ENCODE measurements around the gene SNX27. TPM values are rescaled to one million over a fixed set of nuclear protein-coding genes. Genes with fewer than 3 reads are reported as not detected.
A peak's percentile ranks its signal among the peaks of the same experiment; 100 is the strongest.
"Not testable (repeated sequence)": the region's sequence is repeated elsewhere in the genome, so short reads cannot be mapped to it uniquely, and the experiment has no call there.

SNX27 gene
- total RNA-seq, 2 experiments from 2014 or later: 25.2 to 27.7 TPM

GRCh38 chr1:151615711-151616504 lies 4.1 kb downstream of the SNX27 start:
- peaks cover 11% of the 10 kb centered on the region for H3K36me3 Mint-ChIP-seq
- H3K4me1 Mint-ChIP-seq: peaks cover 51% of the 10 kb centered on the region
- no peak for DNase-seq
- H3K9me3 Mint-ChIP-seq: no peaks in the 10 kb centered on the region
- H3K27ac Mint-ChIP-seq: no peak overlapping the region
- H3K4me3 Mint-ChIP-seq: no peak overlapping the region
- no peaks in the 10 kb centered on the region for H3K27me3 Mint-ChIP-seq

DNA sequence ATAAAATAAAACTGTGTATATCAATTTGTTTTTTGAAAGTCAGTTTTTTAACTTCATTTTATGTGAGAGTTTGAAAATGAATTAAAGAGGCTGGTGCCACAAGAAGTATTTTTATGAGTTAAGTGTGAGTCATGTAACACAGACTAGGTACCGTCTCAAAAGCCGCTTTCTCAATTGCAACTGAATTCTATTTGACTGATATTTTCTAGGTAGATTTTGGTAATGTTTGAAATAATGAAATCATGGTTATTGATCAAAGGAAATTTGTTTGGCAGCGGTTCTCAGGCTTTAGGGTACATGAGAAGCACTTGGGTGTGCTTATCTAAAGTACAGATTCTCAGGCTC lies 4.6 kb downstream of the SNX27 start:
- H3K27ac Mint-ChIP-seq: no peak overlapping the region
- H3K27me3 Mint-ChIP-seq: no peaks in the 10 kb centered on the region
- peaks cover 52% of the 10 kb centered on the region for H3K4me1 Mint-ChIP-seq
- H3K9me3 Mint-ChIP-seq: no peaks in the 10 kb centered on the region
- H3K4me3 Mint-ChIP-seq: no peak overlapping the region
- DNase-seq: no peak
- peaks cover 11% of the 10 kb centered on the region for H3K36me3 Mint-ChIP-seq

GRCh38 chr1:151618003-151618402 lies 6.2 kb downstream of the SNX27 start:
- DNase-seq: no peak
- Mint-ChIP-seq H3K27ac (no peak overlapping the region), H3K4me1 (peaks cover 53% of the 10 kb centered on the region), H3K36me3 (peaks cover 7% of the 10 kb centered on the region), H3K27me3 (no peaks in the 10 kb centered on the region), H3K9me3 (no peaks in the 10 kb centered on the region), H3K4me3 (no peak overlapping the region)

- Mint-ChIP-seq H3K4me1 (peaks cover 48% of the 10 kb centered on the region), H3K27ac (no peak overlapping the region), H3K4me3 (no peak overlapping the region), H3K27me3 (no peaks in the 10 kb centered on the region), H3K36me3 (peaks cover 3% of the 10 kb centered on the region), H3K9me3 (no peaks in the 10 kb centered on the region)
- no peak for DNase-seq
Measured at GRCh38 chr1:151618470-151618869, 6.6 kb downstream of the SNX27 start.

DNA sequence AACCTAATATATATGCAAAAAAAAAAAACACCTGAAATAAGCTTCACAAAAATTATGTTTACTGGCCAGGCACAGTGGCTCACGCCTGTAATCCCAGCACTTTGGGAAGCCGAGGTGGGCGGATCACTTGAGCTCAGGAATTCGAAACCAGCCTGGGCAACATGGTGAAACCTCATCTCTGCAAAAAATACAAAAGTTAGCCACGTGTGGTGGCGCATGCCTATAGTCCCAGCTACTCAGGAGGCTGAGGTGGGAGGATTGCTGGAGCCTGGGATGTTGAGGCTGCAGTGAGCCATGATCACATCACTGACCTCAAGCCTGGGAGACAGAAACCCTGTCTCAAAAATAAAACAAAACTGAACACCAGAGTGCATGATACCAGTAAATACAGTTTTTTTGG lies 7.1 kb downstream of the SNX27 start:
- H3K4me3 Mint-ChIP-seq, H3K9me3 Mint-ChIP-seq, H3K27me3 Mint-ChIP-seq, H3K27ac Mint-ChIP-seq, H3K36me3 Mint-ChIP-seq, DNase-seq: not testable (repeated sequence)
- peaks cover 44% of the 10 kb centered on the region for H3K4me1 Mint-ChIP-seq

DNA sequence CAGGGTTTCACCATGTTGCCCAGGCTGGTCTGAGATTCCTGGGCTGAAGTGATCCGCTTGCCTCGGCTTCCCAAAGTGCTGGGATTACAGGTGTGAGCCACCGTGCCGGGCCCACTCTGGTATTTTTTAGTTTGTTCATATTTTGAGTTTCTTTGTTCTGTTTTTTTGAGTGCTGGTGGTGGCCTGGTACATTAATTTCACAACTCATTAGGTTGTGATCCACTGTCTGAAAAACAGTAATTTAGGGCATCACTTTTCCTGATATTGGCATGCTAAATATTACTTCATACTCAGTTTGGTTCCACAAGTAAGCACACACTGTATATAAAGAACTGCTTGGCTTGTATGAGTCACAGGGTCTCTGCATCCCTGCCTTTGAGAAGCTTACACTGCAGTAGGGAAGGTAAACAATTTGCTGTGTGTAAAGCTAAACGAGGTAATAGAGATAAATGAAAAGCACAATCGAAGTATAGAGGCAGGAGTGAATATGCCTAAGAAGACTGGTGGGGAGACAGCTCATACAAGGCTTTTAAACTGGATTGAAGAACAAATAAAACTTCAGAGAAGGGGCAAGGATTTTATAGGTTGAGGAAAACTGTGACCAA lies 7.7 kb downstream of the SNX27 start:
- Mint-ChIP-seq H3K27ac (no peak overlapping the region), H3K4me3 (no peak overlapping the region), H3K9me3 (no peaks in the 10 kb centered on the region), H3K27me3 (no peaks in the 10 kb centered on the region), H3K36me3 (peaks cover 1% of the 10 kb centered on the region), H3K4me1 (peaks cover 40% of the 10 kb centered on the region)
- DNase-seq: no peak

DNA sequence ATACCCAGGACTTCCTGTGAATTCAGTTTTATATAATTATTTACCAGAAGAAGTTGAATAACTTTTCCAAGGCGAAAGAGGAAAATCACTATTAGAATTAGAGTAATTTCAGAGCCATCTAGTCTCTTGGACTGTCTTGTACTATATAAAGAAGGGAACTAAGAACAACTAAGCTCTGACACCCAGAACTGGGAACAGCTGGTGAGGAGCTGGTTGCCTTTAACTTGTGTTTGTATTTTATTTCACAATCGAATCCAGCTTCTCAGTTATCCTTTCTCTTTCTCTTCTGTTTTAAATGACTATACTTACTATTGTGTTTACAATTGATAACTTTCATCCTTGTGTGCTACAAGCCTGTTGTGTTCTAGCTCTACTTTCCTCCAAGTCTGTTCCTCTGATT lies 8.4 kb downstream of the SNX27 start:
- Mint-ChIP-seq H3K4me1 (peaks cover 37% of the 10 kb centered on the region), H3K36me3 (peaks cover 1% of the 10 kb centered on the region), H3K4me3 (no peak overlapping the region), H3K27ac (no peak overlapping the region), H3K9me3 (no peaks in the 10 kb centered on the region), H3K27me3 (no peaks in the 10 kb centered on the region)
- no peak for DNase-seq

DNA sequence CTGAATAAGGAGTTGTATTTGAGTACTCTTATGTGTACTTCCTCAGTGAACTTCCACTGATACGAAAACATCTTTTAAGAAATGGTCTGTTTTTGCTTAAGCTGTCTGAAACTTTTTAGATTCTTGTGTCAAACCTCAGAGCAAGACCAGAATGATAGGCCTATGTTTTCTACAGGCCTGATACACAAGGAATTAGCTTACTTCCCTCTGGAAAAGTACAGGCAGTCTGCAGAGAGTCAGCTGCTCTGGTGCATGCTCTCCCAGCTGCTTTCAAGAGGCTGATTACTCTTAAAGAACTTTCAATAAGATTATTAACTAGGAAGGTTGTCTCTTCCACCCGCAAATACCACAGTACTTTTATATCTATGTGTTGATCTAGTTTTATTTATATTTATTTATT lies 9.5 kb downstream of the SNX27 start:
- no peak overlapping the region for H3K27ac Mint-ChIP-seq
- H3K4me3 Mint-ChIP-seq: no peak overlapping the region
- H3K9me3 Mint-ChIP-seq: no peaks in the 10 kb centered on the region
- peaks cover 26% of the 10 kb centered on the region for H3K4me1 Mint-ChIP-seq
- DNase-seq: no peak
- H3K36me3 Mint-ChIP-seq: peaks cover 3% of the 10 kb centered on the region
- no peaks in the 10 kb centered on the region for H3K27me3 Mint-ChIP-seq

DNA sequence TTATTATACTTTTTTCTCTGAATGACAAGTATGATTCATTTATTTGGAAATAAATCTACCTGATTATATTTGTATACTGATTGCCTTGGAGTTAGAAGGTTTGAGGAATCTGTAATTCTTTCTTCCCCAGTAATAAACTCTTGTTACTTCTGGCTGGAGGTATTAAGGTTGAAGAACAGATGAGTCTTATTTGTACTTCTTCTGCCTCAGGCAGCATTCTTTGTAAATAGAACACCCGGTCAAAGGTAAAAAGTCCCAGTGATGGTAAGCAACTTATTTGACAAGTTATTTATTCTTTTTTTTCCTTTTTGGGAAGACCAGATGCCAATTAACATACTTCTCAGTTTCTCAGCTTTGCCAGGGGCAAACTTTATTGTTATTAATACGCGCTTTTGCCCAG lies 12.9 kb downstream of the SNX27 start:
- H3K9me3 Mint-ChIP-seq: no peaks in the 10 kb centered on the region
- H3K27me3 Mint-ChIP-seq: no peaks in the 10 kb centered on the region
- peaks cover 20% of the 10 kb centered on the region for H3K4me1 Mint-ChIP-seq
- H3K4me3 Mint-ChIP-seq: no peak overlapping the region
- peaks cover 5% of the 10 kb centered on the region for H3K36me3 Mint-ChIP-seq
- no peak for DNase-seq
- no peak overlapping the region for H3K27ac Mint-ChIP-seq

DNA sequence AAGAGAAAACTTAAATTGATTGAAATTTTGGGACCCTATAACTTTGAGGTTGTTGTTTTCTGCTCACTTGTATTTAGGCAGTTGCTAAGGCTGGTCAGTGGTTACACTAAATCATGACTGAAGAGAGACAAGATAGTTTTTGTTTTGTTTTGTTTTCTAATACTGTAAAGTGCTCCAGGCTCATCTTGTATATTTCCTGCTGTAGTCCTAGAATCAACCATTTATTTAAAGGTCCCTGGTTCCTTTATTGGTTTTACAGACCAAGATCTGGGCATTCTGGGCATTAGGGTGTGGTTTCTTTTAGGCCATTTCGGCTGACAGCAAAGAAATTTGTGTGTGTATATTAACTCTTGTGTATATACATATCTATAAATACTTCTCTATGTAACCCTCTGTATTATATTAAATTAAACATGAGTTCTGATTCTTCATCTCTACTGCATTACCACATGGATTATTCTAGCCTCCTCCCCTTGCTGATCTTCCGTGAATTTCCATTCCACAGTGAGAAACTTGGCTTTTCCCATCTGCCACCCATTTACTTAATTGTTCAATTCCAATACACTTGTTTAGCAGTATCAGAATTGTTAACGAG lies 15.0 kb downstream of the SNX27 start:
- no peaks in the 10 kb centered on the region for H3K27me3 Mint-ChIP-seq
- H3K4me3 Mint-ChIP-seq: no peak overlapping the region
- H3K36me3 Mint-ChIP-seq: peaks cover 3% of the 10 kb centered on the region
- H3K27ac Mint-ChIP-seq: no peak overlapping the region
- H3K4me1 Mint-ChIP-seq: peaks cover 9% of the 10 kb centered on the region
- no peak for DNase-seq
- no peaks in the 10 kb centered on the region for H3K9me3 Mint-ChIP-seq

DNA sequence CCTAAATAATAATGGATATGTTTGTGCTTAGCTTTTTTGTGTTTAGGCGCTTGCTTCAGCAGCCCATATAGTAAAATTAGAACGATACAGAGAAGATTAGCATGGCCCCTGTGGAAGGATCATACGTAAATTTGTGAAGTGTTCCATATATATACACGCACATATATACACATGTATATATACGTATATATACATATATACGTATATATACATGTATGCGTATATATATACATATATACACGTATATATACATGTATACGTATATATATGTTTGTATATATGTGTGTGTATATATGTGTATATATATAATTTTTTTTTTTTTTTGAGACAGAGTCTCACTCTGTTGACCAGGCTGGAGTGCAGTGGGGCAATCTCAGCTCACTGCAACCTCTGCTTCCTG lies 17.4 kb downstream of the SNX27 start:
- no peaks in the 10 kb centered on the region for H3K9me3 Mint-ChIP-seq
- H3K4me3 Mint-ChIP-seq: no peak overlapping the region
- H3K27ac Mint-ChIP-seq: no peak overlapping the region
- H3K36me3 Mint-ChIP-seq: peaks cover 7% of the 10 kb centered on the region
- no peaks in the 10 kb centered on the region for H3K27me3 Mint-ChIP-seq
- peaks cover 5% of the 10 kb centered on the region for H3K4me1 Mint-ChIP-seq
- no peak for DNase-seq

DNA sequence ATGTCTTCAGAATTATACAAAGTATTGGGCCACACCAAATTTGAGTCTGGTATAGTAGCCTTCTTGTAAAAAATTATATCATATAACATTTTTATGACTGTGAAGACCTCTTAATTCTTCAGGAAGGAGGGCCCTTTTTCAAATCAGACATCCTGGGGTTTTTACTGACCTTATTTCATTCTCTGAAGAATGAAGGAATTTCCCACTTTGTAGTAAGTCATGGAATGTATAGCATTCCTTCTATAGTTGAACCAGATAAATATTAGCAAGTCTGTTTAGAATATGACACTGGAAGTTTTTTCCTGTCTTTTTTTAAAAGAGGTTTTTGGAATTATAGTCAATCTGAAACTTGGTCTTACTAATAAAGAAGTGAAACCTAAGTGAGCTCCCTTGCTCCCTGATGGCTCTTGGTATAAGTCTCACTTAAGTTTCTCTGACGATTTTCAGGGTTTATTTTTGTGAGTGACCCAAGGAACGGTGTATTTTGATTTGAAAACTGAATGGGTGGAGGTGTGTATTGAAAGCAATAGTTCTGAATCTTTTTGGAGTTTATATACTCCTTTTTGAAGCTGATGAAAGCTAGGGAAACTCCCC lies 23.7 kb downstream of the SNX27 start:
- Mint-ChIP-seq H3K27me3 (no peaks in the 10 kb centered on the region), H3K9me3 (peaks cover under 1% of the 10 kb centered on the region), H3K4me1 (peaks cover 9% of the 10 kb centered on the region), H3K27ac (no peak overlapping the region), H3K36me3 (peaks cover 8% of the 10 kb centered on the region), H3K4me3 (no peak overlapping the region)
- DNase-seq: no peak

GRCh38 chr1:151638074-151638775 lies 26.4 kb downstream of the SNX27 start:
- no peaks in the 10 kb centered on the region for H3K27me3 Mint-ChIP-seq
- peaks cover 14% of the 10 kb centered on the region for H3K36me3 Mint-ChIP-seq
- no peak overlapping the region for H3K27ac Mint-ChIP-seq
- peaks cover 14% of the 10 kb centered on the region for H3K4me1 Mint-ChIP-seq
- DNase-seq: no peak
- H3K4me3 Mint-ChIP-seq: no peak overlapping the region
- H3K9me3 Mint-ChIP-seq: peaks cover 3% of the 10 kb centered on the region

GRCh38 chr1:151638812-151639211 lies 27.0 kb downstream of the SNX27 start:
- H3K4me1 Mint-ChIP-seq: peaks cover 14% of the 10 kb centered on the region
- peaks cover 3% of the 10 kb centered on the region for H3K9me3 Mint-ChIP-seq
- no peak overlapping the region for H3K4me3 Mint-ChIP-seq
- peaks cover 11% of the 10 kb centered on the region for H3K36me3 Mint-ChIP-seq
- no peak for DNase-seq
- no peaks in the 10 kb centered on the region for H3K27me3 Mint-ChIP-seq
- no peak overlapping the region for H3K27ac Mint-ChIP-seq

GRCh38 chr1:151639466-151639865 lies 27.6 kb downstream of the SNX27 start:
- peaks cover 15% of the 10 kb centered on the region for H3K36me3 Mint-ChIP-seq
- H3K4me3 Mint-ChIP-seq: no peak overlapping the region
- peaks cover 3% of the 10 kb centered on the region for H3K9me3 Mint-ChIP-seq
- H3K27ac Mint-ChIP-seq: peak overlapping the region; percentile 13
- H3K27me3 Mint-ChIP-seq: no peaks in the 10 kb centered on the region
- H3K4me1 Mint-ChIP-seq: peaks cover 14% of the 10 kb centered on the region
- no peak for DNase-seq
